Motor neuron (in vitro differentiated cells): Measurements from ENCODE around the gene DCPS. TPM values are rescaled to one million over a fixed set of nuclear protein-coding genes. Genes with fewer than 3 reads are reported as not detected.
"Not testable (repeated sequence)": the region's sequence is repeated elsewhere in the genome, so short reads cannot be mapped to it uniquely, and the experiment has no call there.

Experiments used
- ATAC-seq, 8 experiments: fragments of 200-7000 bp; cut with Tn5 transposase; replicated peaks in 6 of 8; 2 replicates each; pipeline ENCODE4 v1.8.0; 2021; ENCODE audit warnings: mild to moderate bottlenecking in 8 of 8, moderate library complexity in 8 of 8
- H3K27ac ChIP-seq, 2 donors: fragments of 250-450 bp; sonication (Bioruptor Pico); 2 replicates each; pipeline ENCODE4 v1.9.0; 2021; ENCODE audit warnings: antibody characterized with exemption in 2 of 2, mild to moderate bottlenecking in 2 of 2, moderate library complexity in 1 of 2
- H3K4me1 ChIP-seq, 2 donors: fragments of 250-450 bp; sonication (Bioruptor Pico); replicated peaks in 1 of 2; 2 replicates each; pipeline ENCODE4 v1.6.1; 2021; ENCODE audit warnings: antibody characterized with exemption in 2 of 2, mild to moderate bottlenecking in 2 of 2, moderate library complexity in 1 of 2
- H3K4me3 ChIP-seq, 5 donors: fragments of 250-450 bp; sonication (Bioruptor Pico); 2 replicates each; pipeline ENCODE4 v1.9.0; 2021; ENCODE audit warnings: antibody characterized with exemption in 5 of 5, mild to moderate bottlenecking in 5 of 5, moderate library complexity in 4 of 5
- WGBS, 10 experiments: fragments of 450-650 bp; shearing (Covaris generic); methylation state at CpG; one replicate each; pipeline ENCODE4 v1.0.0; 2022; 5-methylcytosine and 5-hydroxymethylcytosine counted together
- in situ Hi-C, 9 experiments: fragments of 400-800 bp; cut with MboI; loops; one replicate each; pipeline ENCODE4 v1.15.0; 2021; ENCODE audit warnings: low sequenced_read_pairs in 9 of 9, low pct_unique_long_range_greater_than_20kb in 2 of 9; ENCODE audit not compliant: unreplicated experiment in 9 of 9
- total RNA-seq, 8 experiments: library from RNA; unstranded; fragments of 300-600 nt; gene quantifications; 2 replicates each; pipeline versions ENCODE4 v1.2.3 to v1.2.4, GENCODE V29; 2022

DCPS gene
- total RNA-seq, 8 experiments from 2014 or later = 6.2 to 54.8 (median 12.4) TPM

- in situ Hi-C loops = no loop called here
- Histone ChIP-seq H3K27ac (no peak overlapping the region), H3K4me1 (peaks cover 8 to 17% of the 10 kb centered on the region in 2 donors), H3K4me3 (no peak overlapping the region)
- ATAC-seq = peak in 3 of 8 experiments; percentile 15 to 64 (median 16)
- 0 to 100% (median 45%) methylated on average over 1 to 2 of the region's 3 CpGs; no CpG with 5 or more reads in 6 of the 10 experiments for WGBS, 10 experiments
These were observed 37.9 kb downstream of the DCPS start for GRCh38 chr11:126341760-126342161.

- in situ Hi-C loops = no loop called here
- no peak for ATAC-seq
- Histone ChIP-seq H3K4me1 (peaks cover 8 to 14% of the 10 kb centered on the region in 2 donors), H3K27ac (no peak overlapping the region), H3K4me3 (no peak overlapping the region)
- 67 to 100% (median 97%) methylated on average over 1 to 11 of the region's 16 CpGs; no CpG with 5 or more reads in 2 of the 10 experiments for WGBS, 10 experiments
These were observed 39.2 kb downstream of the DCPS start for GRCh38 chr11:126343051-126343450.

- 64 to 100% (median 87%) methylated on average over 1 to 7 of the region's 11 CpGs; no CpG with 5 or more reads in 3 of the 10 experiments for WGBS, 10 experiments
- ATAC-seq = peak in 3 of 8 experiments; percentile 29 to 50 (median 44)
- Histone ChIP-seq H3K27ac (no peak overlapping the region), H3K4me1 (peaks cover 8 to 17% of the 10 kb centered on the region in 2 donors), H3K4me3 (no peak overlapping the region)
- in situ Hi-C loops = no loop called here
These were observed 40.6 kb downstream of the DCPS start for GRCh38 chr11:126344141-126345080.

- no peak for ATAC-seq
- 87 to 100% (median 100%) methylated on average over 2 to 3 of the region's 16 CpGs; no CpG with 5 or more reads in 7 of the 10 experiments for WGBS, 10 experiments
- H3K27ac ChIP-seq = no peak overlapping the region
These were observed 41.4 kb downstream of the DCPS start for GRCh38 chr11:126345283-126345682.

GRCh38 chr11:126345759-126346585 is 42.1 kb downstream of the DCPS start:
- Histone ChIP-seq H3K4me1 (peaks cover 0 to 7% of the 10 kb centered on the region in 2 donors), H3K27ac (no peak overlapping the region), H3K4me3 (no peak overlapping the region)
- ATAC-seq = peak in 4 of 8 experiments; percentile 31 to 69 (median 50)
- in situ Hi-C loops = no loop called here
- WGBS, 10 experiments = 20 to 100% (median 78%) methylated on average over 1 to 9 of the region's 17 CpGs; no CpG with 5 or more reads in 2 of the 10 experiments

More at GRCh38 chr11:126345283-126345682, 41.4 kb downstream of the DCPS start:
- in situ Hi-C loops = no loop called here
- peaks cover under 1 to 8% of the 10 kb centered on the region in 2 donors for H3K4me1 ChIP-seq
- H3K4me3 ChIP-seq = no peak overlapping the region

- Histone ChIP-seq H3K27ac (no peak overlapping the region), H3K4me3 (no peak overlapping the region), H3K4me1 (peaks cover 0 to 7% of the 10 kb centered on the region in 2 donors)
- in situ Hi-C loops = no loop called here
- ATAC-seq = no peak
- WGBS, 10 experiments = 0 to 100% (median 89%) methylated on average over 1 of the region's 1 CpG; no CpG with 5 or more reads in 7 of the 10 experiments
These were observed 42.7 kb downstream of the DCPS start for GRCh38 chr11:126346586-126346940.

GRCh38 chr11:126346946-126347345 is 43.1 kb downstream of the DCPS start:
- H3K4me3 ChIP-seq, H3K4me1 ChIP-seq, in situ Hi-C loops, H3K27ac ChIP-seq: not testable (repeated sequence)
- 10 to 100% (median 94%) methylated on average over 1 to 3 of the region's 7 CpGs; no CpG with 5 or more reads in 5 of the 10 experiments for WGBS, 10 experiments
- peak in 3 of 8 experiments; percentile 11 to 27 (median 24) for ATAC-seq

GRCh38 chr11:126347751-126348668 is 44.1 kb downstream of the DCPS start:
- Histone ChIP-seq H3K4me3 (no peak overlapping the region), H3K27ac (no peak overlapping the region), H3K4me1 (peaks cover 0 to 7% of the 10 kb centered on the region in 2 donors)
- WGBS, 10 experiments = 38 to 100% (median 84%) methylated on average over 1 to 5 of the region's 17 CpGs; no CpG with 5 or more reads in 5 of the 10 experiments
- in situ Hi-C loops = no loop called here
- no peak for ATAC-seq

GRCh38 chr11:126348806-126349582 is 45.1 kb downstream of the DCPS start:
- no peak for ATAC-seq
- in situ Hi-C loops = no loop called here
- peaks cover 5 to 11% of the 10 kb centered on the region in 2 donors for H3K4me1 ChIP-seq
- no peak overlapping the region for H3K4me3 ChIP-seq
- WGBS, 10 experiments = 0 to 100% (median 86%) methylated on average over 1 to 5 of the region's 8 CpGs; no CpG with 5 or more reads in 1 of the 10 experiments
- no peak overlapping the region for H3K27ac ChIP-seq

GRCh38 chr11:126350836-126351235 is 47.0 kb downstream of the DCPS start:
- Histone ChIP-seq H3K4me3 (no peak overlapping the region), H3K4me1 (peaks cover 12 to 15% of the 10 kb centered on the region in 2 donors), H3K27ac (no peak overlapping the region)
- in situ Hi-C loops = no loop called here
- no peak for ATAC-seq
- 60 to 100% (median 95%) methylated on average over 1 to 5 of the region's 5 CpGs; no CpG with 5 or more reads in 1 of the 10 experiments for WGBS, 10 experiments

- H3K4me3 ChIP-seq = no peak overlapping the region
- ATAC-seq = no peak
- H3K4me1 ChIP-seq = peaks cover 21 to 23% of the 10 kb centered on the region in 2 donors
- WGBS, 10 experiments = 100% methylated on average over 1 to 3 of the region's 3 CpGs; no CpG with 5 or more reads in 8 of the 10 experiments
- in situ Hi-C loops = no loop called here
- H3K27ac ChIP-seq = no peak overlapping the region
These were observed 48.3 kb downstream of the DCPS start for GRCh38 chr11:126352163-126352562.
